ENCODE measurements around the gene ATG16L1. TPM values are rescaled to one million over a fixed set of nuclear protein-coding genes. Genes with fewer than 3 reads are reported as not detected.

Gene ATG16L1
- total and polyA plus RNA-seq, 2 experiments from 2014 or later, result 15.3 to 37.9 TPM

DNA sequence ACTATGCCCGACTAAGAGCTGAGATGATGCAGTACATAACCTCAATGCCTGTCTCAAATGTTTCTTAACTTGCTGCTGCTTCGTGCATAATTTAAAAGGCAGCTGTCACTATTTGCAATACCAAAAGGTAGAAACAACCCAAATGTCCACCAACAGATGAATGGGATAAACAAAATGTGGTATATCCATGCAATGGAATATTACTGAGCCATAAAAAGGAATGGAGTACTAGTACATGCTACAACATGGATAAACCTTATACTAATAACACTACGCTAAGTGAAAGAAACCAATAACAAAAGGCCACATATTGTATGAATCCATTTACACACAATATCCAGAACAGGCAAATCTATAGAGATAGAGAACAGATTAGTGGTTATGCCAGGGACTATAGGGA lies 89.8 kb downstream of the ATG16L1 start:
- H3K4me2 ChIP-seq, result no peak overlapping the region
- no peaks in the 10 kb centered on the region for H3K36me3 Mint-ChIP-seq (ENCODE audit: low read depth)
- H3K27me3 ChIP-seq (ENCODE audit: insufficient read depth), result no peaks in the 10 kb centered on the region
- no peak for ATAC-seq
- H3K27ac ChIP-seq (ENCODE audit: low read depth), result no peak overlapping the region
- no peak overlapping the region for H3K27ac Mint-ChIP-seq
- peaks cover 3% of the 10 kb centered on the region; the same call in 2 of the 3 replicates for H3K4me1 Mint-ChIP-seq
- H2AFZ ChIP-seq, result no peak overlapping the region
- no peak for DNase-seq (ENCODE audit: low spot score)
- peaks cover 15% of the 10 kb centered on the region for H3K27me3 Mint-ChIP-seq (ENCODE audit: insufficient read depth, low read depth, poor library complexity)
- H3K79me2 ChIP-seq (replicated peaks; ENCODE audit: insufficient read depth), result no peaks in the 10 kb centered on the region
- no peaks in the 10 kb centered on the region for H3K36me3 ChIP-seq (ENCODE audit: insufficient read depth)
- no peaks in the 10 kb centered on the region; the same call in 2 of the 3 replicates for H3K9me3 Mint-ChIP-seq
- H4K20me1 ChIP-seq (replicated peaks; ENCODE audit: insufficient read depth), result no peaks in the 10 kb centered on the region
- no peaks in the 10 kb centered on the region for H3F3A ChIP-seq (replicated peaks; ENCODE audit: low read depth)
- H3K4me1 ChIP-seq (ENCODE audit: insufficient read depth), result no peaks in the 10 kb centered on the region
- no peak for TF ChIP-seq EZH2phosphoT487 (IDR thresholded peaks at IDR 0.05; ENCODE audit: unreplicated experiment)
- TF ChIP-seq, protein P1, sequence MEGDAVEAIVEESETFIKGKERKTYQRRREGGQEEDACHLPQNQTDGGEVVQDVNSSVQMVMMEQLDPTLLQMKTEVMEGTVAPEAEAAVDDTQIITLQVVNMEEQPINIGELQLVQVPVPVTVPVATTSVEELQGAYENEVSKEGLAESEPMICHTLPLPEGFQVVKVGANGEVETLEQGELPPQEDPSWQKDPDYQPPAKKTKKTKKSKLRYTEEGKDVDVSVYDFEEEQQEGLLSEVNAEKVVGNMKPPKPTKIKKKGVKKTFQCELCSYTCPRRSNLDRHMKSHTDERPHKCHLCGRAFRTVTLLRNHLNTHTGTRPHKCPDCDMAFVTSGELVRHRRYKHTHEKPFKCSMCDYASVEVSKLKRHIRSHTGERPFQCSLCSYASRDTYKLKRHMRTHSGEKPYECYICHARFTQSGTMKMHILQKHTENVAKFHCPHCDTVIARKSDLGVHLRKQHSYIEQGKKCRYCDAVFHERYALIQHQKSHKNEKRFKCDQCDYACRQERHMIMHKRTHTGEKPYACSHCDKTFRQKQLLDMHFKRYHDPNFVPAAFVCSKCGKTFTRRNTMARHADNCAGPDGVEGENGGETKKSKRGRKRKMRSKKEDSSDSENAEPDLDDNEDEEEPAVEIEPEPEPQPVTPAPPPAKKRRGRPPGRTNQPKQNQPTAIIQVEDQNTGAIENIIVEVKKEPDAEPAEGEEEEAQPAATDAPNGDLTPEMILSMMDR (conservative IDR thresholded peaks at IDR 0.05; ENCODE audit: low read depth in 2 of 2), result no peak
- TF ChIP-seq NANOG (IDR thresholded peaks at IDR 0.05; ENCODE audit: borderline replicate concordance), result no peak
- TF ChIP-seq REST (IDR thresholded peaks at IDR 0.05; ENCODE audit: unreplicated experiment), result no peak
- TF ChIP-seq, protein P2, sequence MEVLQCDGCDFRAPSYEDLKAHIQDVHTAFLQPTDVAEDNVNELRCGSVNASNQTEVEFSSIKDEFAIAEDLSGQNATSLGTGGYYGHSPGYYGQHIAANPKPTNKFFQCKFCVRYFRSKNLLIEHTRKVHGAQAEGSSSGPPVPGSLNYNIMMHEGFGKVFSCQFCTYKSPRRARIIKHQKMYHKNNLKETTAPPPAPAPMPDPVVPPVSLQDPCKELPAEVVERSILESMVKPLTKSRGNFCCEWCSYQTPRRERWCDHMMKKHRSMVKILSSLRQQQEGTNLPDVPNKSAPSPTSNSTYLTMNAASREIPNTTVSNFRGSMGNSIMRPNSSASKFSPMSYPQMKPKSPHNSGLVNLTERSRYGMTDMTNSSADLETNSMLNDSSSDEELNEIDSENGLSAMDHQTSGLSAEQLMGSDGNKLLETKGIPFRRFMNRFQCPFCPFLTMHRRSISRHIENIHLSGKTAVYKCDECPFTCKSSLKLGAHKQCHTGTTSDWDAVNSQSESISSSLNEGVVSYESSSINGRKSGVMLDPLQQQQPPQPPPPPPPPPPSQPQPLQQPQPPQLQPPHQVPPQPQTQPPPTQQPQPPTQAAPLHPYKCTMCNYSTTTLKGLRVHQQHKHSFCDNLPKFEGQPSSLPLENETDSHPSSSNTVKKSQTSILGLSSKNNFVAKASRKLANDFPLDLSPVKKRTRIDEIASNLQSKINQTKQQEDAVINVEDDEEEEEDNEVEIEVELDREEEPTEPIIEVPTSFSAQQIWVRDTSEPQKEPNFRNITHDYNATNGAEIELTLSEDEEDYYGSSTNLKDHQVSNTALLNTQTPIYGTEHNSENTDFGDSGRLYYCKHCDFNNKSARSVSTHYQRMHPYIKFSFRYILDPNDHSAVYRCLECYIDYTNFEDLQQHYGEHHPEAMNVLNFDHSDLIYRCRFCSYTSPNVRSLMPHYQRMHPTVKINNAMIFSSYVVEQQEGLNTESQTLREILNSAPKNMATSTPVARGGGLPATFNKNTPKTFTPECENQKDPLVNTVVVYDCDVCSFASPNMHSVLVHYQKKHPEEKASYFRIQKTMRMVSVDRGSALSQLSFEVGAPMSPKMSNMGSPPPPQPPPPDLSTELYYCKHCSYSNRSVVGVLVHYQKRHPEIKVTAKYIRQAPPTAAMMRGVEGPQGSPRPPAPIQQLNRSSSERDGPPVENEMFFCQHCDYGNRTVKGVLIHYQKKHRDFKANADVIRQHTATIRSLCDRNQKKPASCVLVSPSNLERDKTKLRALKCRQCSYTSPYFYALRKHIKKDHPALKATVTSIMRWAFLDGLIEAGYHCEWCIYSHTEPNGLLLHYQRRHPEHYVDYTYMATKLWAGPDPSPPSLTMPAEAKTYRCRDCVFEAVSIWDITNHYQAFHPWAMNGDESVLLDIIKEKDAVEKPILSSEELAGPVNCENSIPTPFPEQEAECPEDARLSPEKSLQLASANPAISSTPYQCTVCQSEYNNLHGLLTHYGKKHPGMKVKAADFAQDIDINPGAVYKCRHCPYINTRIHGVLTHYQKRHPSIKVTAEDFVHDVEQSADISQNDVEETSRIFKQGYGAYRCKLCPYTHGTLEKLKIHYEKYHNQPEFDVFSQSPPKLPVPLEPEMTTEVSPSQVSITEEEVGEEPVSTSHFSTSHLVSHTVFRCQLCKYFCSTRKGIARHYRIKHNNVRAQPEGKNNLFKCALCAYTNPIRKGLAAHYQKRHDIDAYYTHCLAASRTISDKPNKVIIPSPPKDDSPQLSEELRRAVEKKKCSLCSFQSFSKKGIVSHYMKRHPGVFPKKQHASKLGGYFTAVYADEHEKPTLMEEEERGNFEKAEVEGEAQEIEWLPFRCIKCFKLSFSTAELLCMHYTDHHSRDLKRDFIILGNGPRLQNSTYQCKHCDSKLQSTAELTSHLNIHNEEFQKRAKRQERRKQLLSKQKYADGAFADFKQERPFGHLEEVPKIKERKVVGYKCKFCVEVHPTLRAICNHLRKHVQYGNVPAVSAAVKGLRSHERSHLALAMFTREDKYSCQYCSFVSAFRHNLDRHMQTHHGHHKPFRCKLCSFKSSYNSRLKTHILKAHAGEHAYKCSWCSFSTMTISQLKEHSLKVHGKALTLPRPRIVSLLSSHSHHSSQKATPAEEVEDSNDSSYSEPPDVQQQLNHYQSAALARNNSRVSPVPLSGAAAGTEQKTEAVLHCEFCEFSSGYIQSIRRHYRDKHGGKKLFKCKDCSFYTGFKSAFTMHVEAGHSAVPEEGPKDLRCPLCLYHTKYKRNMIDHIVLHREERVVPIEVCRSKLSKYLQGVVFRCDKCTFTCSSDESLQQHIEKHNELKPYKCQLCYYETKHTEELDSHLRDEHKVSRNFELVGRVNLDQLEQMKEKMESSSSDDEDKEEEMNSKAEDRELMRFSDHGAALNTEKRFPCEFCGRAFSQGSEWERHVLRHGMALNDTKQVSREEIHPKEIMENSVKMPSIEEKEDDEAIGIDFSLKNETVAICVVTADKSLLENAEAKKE (CRISPR knock-in tag; IDR thresholded peaks at IDR 0.05), result no peak
- no peak for TF ChIP-seq ZNF331 (CRISPR knock-in tag; IDR thresholded peaks at IDR 0.05; ENCODE audit: low read depth)
- TF ChIP-seq CREB1 (CRISPR knock-in tag; IDR thresholded peaks at IDR 0.05; ENCODE audit: low read depth), result no peak
- no peak for TF ChIP-seq EZH2 (IDR thresholded peaks at IDR 0.05; ENCODE audit: low read depth, unreplicated experiment)
- no peak for TF ChIP-seq JUNB (IDR thresholded peaks at IDR 0.05; ENCODE audit: unreplicated experiment)
- TF ChIP-seq STAT1 (IDR thresholded peaks at IDR 0.05; ENCODE audit: unreplicated experiment), result no peak
- TF ChIP-seq ZNF114 (CRISPR knock-in tag; IDR thresholded peaks at IDR 0.05), result no peak
- TF ChIP-seq ETS1 (IDR thresholded peaks at IDR 0.05), result no peak
- H3K4me3 Mint-ChIP-seq, result no peak overlapping the region
- no peak overlapping the region for H3K4me3 ChIP-seq
- peaks cover 2% of the 10 kb centered on the region; the same call in 1 of the 2 replicates for H3K9me2 ChIP-seq (ENCODE audit: insufficient read depth)
